H1 (cell line): ENCODE data around the gene STIM2. TPM values are rescaled to one million over a fixed set of nuclear protein-coding genes. Genes with fewer than 3 reads are reported as not detected.

ENCODE experiments used
- CTCF ChIA-PET: fragments of 300-600 bp; sonication (Branson Sonifier 250); formaldehyde crosslinking; loops from one replicate; lab custom pipeline; 2021; ENCODE audit not compliant: partially characterized antibody; lab: Charles Lee
- POLR2A ChIA-PET: fragments of 300-600 bp; sonication (Branson Sonifier 250); formaldehyde crosslinking; loops from one replicate; lab custom pipeline; 2021; ENCODE audit warnings: inconsistent platforms; ENCODE audit not compliant: partially characterized antibody; lab: Charles Lee
- DNase-seq, 2 experiments: peaks; one replicate each; pipeline versions ENCODE4 v3.0.0 to v3.0.0-alpha.2; 2010 to 2022; ENCODE audit warnings: low spot score in 2 of 2, low read depth in 1 of 2, mixed read lengths in 1 of 2
- FAIRE-seq: peaks from 2 replicates; lab custom pipeline; 2011; peaks lifted over from hg19 to GRCh38; lab: Jason Lieb, UNC
- H2AFZ ChIP-seq: 2 replicates; pipeline ENCODE4 v1.8.1; 2012; ENCODE audit warnings: low read length, inconsistent platforms
- H2AK5ac ChIP-seq: 2 replicates; pipeline ENCODE4 v1.6.1; 2013; ENCODE audit warnings: low read depth, low read length
- H2BK120ac ChIP-seq: replicated peaks from 2 replicates; pipeline ENCODE3; 2013; ENCODE audit warnings: low read depth, low read length, inconsistent platforms
- H2BK12ac ChIP-seq: 2 replicates; pipeline ENCODE4 v1.6.1; 2013; ENCODE audit warnings: low read depth, low read length
- H2BK15ac ChIP-seq: 2 replicates; pipeline ENCODE4 v1.6.1; 2013; ENCODE audit warnings: low read length
- H2BK20ac ChIP-seq: 2 replicates; pipeline ENCODE4 v1.6.1; 2013; ENCODE audit warnings: low read length
- H2BK5ac ChIP-seq: 2 replicates; pipeline ENCODE4 v1.6.1; 2013; ENCODE audit warnings: low read depth, low read length
- H3K14ac ChIP-seq: 2 replicates; pipeline ENCODE4 v1.6.1; 2013; ENCODE audit warnings: inconsistent platforms; ENCODE audit not compliant: insufficient read length
- H3K18ac ChIP-seq: 2 replicates; pipeline ENCODE4 v1.6.1; 2013; ENCODE audit warnings: low read length; ENCODE audit errors: extremely low read depth
- H3K23ac ChIP-seq: 2 replicates; pipeline ENCODE4 v1.6.1; 2013; ENCODE audit warnings: inconsistent platforms; ENCODE audit not compliant: insufficient read length
- H3K23me2 ChIP-seq: 2 replicates; pipeline ENCODE4 v1.6.1; 2013; ENCODE audit warnings: low read depth, low read length
- H3K27ac ChIP-seq: 2 replicates; pipeline ENCODE4 v1.6.1; 2011; ENCODE audit warnings: low read depth, low read length, inconsistent platforms
- H3K27me3 ChIP-seq, 4 experiments: replicated peaks in 1 of 4; 1 replicate in 1 of 4; 2 replicates in 3 of 4; pipeline versions ENCODE4 v1.6.1 to v1.8.1; 2011 to 2013; ENCODE audit warnings: low read length in 3 of 4, mild to moderate bottlenecking in 3 of 4, inconsistent platforms in 2 of 4, mixed read lengths in 2 of 4, moderate library complexity in 1 of 4; ENCODE audit not compliant: control insufficient read depth in 3 of 4, insufficient read depth in 3 of 4; ENCODE audit errors: extremely low read depth in 1 of 4
- H3K36me3 ChIP-seq, 4 experiments: 2 replicates each; pipeline versions ENCODE4 v1.6.1 to v1.8.1; 2011 to 2013; ENCODE audit warnings: mild to moderate bottlenecking in 4 of 4, low read length in 3 of 4, moderate library complexity in 2 of 4, control low read depth in 1 of 4, inconsistent platforms in 1 of 4; ENCODE audit not compliant: insufficient read depth in 4 of 4, control insufficient read depth in 2 of 4
- H3K4ac ChIP-seq: replicated peaks from 2 replicates; pipeline ENCODE3; 2013; ENCODE audit warnings: low read length, low read depth, mixed read lengths, inconsistent platforms; ENCODE audit not compliant: insufficient read length
- H3K4me1 ChIP-seq, 4 experiments: replicated peaks in 1 of 4; 1 replicate in 1 of 4; 2 replicates in 3 of 4; pipeline versions ENCODE4 v1.6.1 to v1.8.1; 2011 to 2013; ENCODE audit warnings: low read length in 3 of 4, inconsistent platforms in 2 of 4, mixed read lengths in 1 of 4; ENCODE audit not compliant: insufficient read depth in 4 of 4, control insufficient read depth in 3 of 4
- H3K4me2 ChIP-seq, 2 experiments: 2 replicates each; pipeline versions ENCODE4 v1.6.1 to v1.8.1; 2011 to 2013; ENCODE audit warnings: low read depth in 2 of 2, low read length in 2 of 2, control low read depth in 1 of 2, inconsistent platforms in 1 of 2, mild to moderate bottlenecking in 1 of 2; ENCODE audit not compliant: insufficient read depth in 1 of 2
- H3K4me3 ChIP-seq, 4 experiments: fragments of 200-600, 300-600 bp in 1 of 4; sonication (generic), shearing (Covaris generic), sonication (Bioruptor Twin) in 1 of 4; 2 replicates each; pipeline versions ENCODE4 v1.5.1 to v1.8.1; 2011 to 2016; ENCODE audit warnings: low read length in 4 of 4, low read depth in 3 of 4, control low read depth in 2 of 4, inconsistent platforms in 2 of 4, mild to moderate bottlenecking in 2 of 4, mixed read lengths in 1 of 4, moderate library complexity in 1 of 4; ENCODE audit not compliant: insufficient read depth in 2 of 4; ENCODE audit errors: extremely low read depth in 1 of 4
- H3K56ac ChIP-seq: replicated peaks from 2 replicates; pipeline ENCODE3; 2013; ENCODE audit warnings: low read depth, mild to moderate bottlenecking, mixed read lengths, low read length, inconsistent platforms; ENCODE audit not compliant: insufficient read length
- H3K79me1 ChIP-seq: 2 replicates; pipeline ENCODE4 v1.6.1; 2013; ENCODE audit warnings: low read depth, low read length, control low read depth
- H3K79me2 ChIP-seq, 2 experiments: 2 replicates each; pipeline versions ENCODE4 v1.6.1 to v1.8.1; 2012 to 2013; ENCODE audit warnings: low read length in 2 of 2, mild to moderate bottlenecking in 2 of 2, inconsistent platforms in 1 of 2; ENCODE audit not compliant: insufficient read depth in 2 of 2, control insufficient read depth in 1 of 2
- H3K9ac ChIP-seq, 4 experiments: replicated peaks in 1 of 4; 1 replicate in 1 of 4; 2 replicates in 3 of 4; pipeline versions ENCODE4 v1.6.1 to v1.8.1; 2011 to 2013; ENCODE audit warnings: low read depth in 3 of 4, low read length in 3 of 4, control low read depth in 2 of 4, mild to moderate bottlenecking in 2 of 4, moderate library complexity in 2 of 4, inconsistent platforms in 1 of 4; ENCODE audit errors: extremely low read depth in 1 of 4
- H3K9me3 ChIP-seq, 2 experiments: 2 replicates each; pipeline versions ENCODE4 v1.6.1 to v1.8.1; 2012 to 2013; ENCODE audit warnings: mild to moderate bottlenecking in 2 of 2, moderate library complexity in 2 of 2, control low read depth in 1 of 2, inconsistent platforms in 1 of 2, low read depth in 1 of 2, low read length in 1 of 2, mixed read lengths in 1 of 2; ENCODE audit not compliant: insufficient read depth in 2 of 2
- H4K20me1 ChIP-seq, 2 experiments: replicated peaks in 1 of 2; 2 replicates each; pipeline versions ENCODE3 to v1.8.1; 2011 to 2013; ENCODE audit warnings: inconsistent platforms in 2 of 2, low read length in 2 of 2, mild to moderate bottlenecking in 1 of 2; ENCODE audit not compliant: insufficient read depth in 2 of 2, control insufficient read depth in 1 of 2
- H4K5ac ChIP-seq: 2 replicates; pipeline ENCODE4 v1.6.1; 2013; ENCODE audit warnings: low read length, low read depth, mixed read lengths, inconsistent platforms; ENCODE audit not compliant: insufficient read length
- H4K8ac ChIP-seq: 2 replicates; pipeline ENCODE4 v1.8.0; 2013; ENCODE audit warnings: mild to moderate bottlenecking, moderate library complexity, low read length, inconsistent platforms; ENCODE audit not compliant: insufficient read depth; ENCODE audit errors: extremely low read depth
- H4K91ac ChIP-seq: replicated peaks from 2 replicates; pipeline ENCODE3; 2013; ENCODE audit warnings: low read length, mixed read lengths, inconsistent platforms; ENCODE audit not compliant: insufficient read length
- CREB1 ChIP-seq: IDR thresholded peaks from 2 replicates; pipeline ENCODE4 v1.6.1; 2012; ENCODE audit warnings: inconsistent platforms
- RXRA ChIP-seq: IDR thresholded peaks from 2 replicates; pipeline ENCODE4 v1.6.1; 2011; ENCODE audit warnings: low read depth, mild to moderate bottlenecking, low read length, moderate library complexity; ENCODE audit not compliant: insufficient read depth
- SIX5 ChIP-seq: IDR thresholded peaks from 2 replicates; pipeline ENCODE4 v1.6.1; 2011; ENCODE audit warnings: mild to moderate bottlenecking, low read depth, low read length
- TAF7 ChIP-seq: optimal IDR thresholded peaks from 2 replicates; pipeline ENCODE3; 2011; ENCODE audit warnings: low read depth, mild to moderate bottlenecking, inconsistent platforms, low read length, moderate library complexity, borderline replicate concordance
- WGBS, 2 experiments: shearing (Covaris generic) in 1 of 2; methylation state at CpG; one replicate each; pipeline versions ENCODE4 v1.1.6 to v1.1.7; 2013 to 2015; ENCODE audit warnings: low lambda C conversion rate in 2 of 2, mixed read lengths in 2 of 2, inconsistent platforms in 1 of 2, low coverage in 1 of 2, missing lambda C conversion rate in 1 of 2; ENCODE audit not compliant: insufficient replicate concordance in 2 of 2, insufficient coverage in 1 of 2, insufficient read length in 1 of 2; ENCODE audit errors: extremely low coverage in 1 of 2, missing lambda C conversion rate in 1 of 2; 5-methylcytosine and 5-hydroxymethylcytosine counted together
- polyA plus RNA-seq, 7 experiments: library from polyadenylated mRNA; depleted of rRNA in 3 of 7; stranded (reverse) in 5 of 7; unstranded in 2 of 7; fragments of >200 nt in 5 of 7; fragments of 200-250 nt in 2 of 7; gene quantifications; 1 replicate in 5 of 7; 2 replicates in 1 of 7; 4 replicates in 1 of 7; pipeline versions ENCODE4 v1.2.1 to v1.2.3, GENCODE V29; 2011 to 2013; ENCODE audit warnings: missing spikeins in 2 of 7, mixed read lengths in 2 of 7
- total RNA-seq: library from RNA; stranded (reverse); fragmentation: NEBNext Ultra II Directional; extraction: Animal tissue kit (Norgen Biotek cat#: 25700); gene quantifications from 2 replicates; pipeline ENCODE4 v1.2.1, GENCODE V29; 2021

STIM2 gene
- total and polyA plus RNA-seq, 2 of the 8 experiments (the other 6 are each of a cell fraction or from before 2014, with no cell fraction given), result 22.9 to 23.0 TPM

GRCh38 chr4:26938516-26938915 lies 77.9 kb downstream of the STIM2 start:
- Histone ChIP-seq H2BK120ac (no peak overlapping the region), H3K14ac (no peak overlapping the region), H4K91ac (no peak overlapping the region), H4K8ac (no peak overlapping the region), H3K79me2 (no peaks in the 10 kb centered on the region), H2BK20ac (no peak overlapping the region), H3K27me3 (no peaks in the 10 kb centered on the region), H3K23ac (no peak overlapping the region), H3K9me3 (no peaks in the 10 kb centered on the region), H2BK5ac (no peak overlapping the region), H3K9ac (no peak overlapping the region), H2AK5ac (no peak overlapping the region), H2BK12ac (no peak overlapping the region), H3K4me2 (no peak overlapping the region), H3K27ac (no peak overlapping the region), H4K5ac (no peak overlapping the region), H3K4me1 (peaks cover 0 to 7% (median 1%) of the 10 kb centered on the region in 4 experiments; a peak in 2 of 7 replicates), H3K36me3 (no peaks in the 10 kb centered on the region), H3K4me3 (no peak overlapping the region), H2AFZ (no peak overlapping the region), H3K4ac (no peak overlapping the region), H2BK15ac (no peak overlapping the region), H4K20me1 (peaks cover 0 to 2% of the 10 kb centered on the region in 2 experiments), H3K79me1 (no peaks in the 10 kb centered on the region), H3K56ac (no peak overlapping the region), H3K18ac (no peak overlapping the region), H3K23me2 (no peaks in the 10 kb centered on the region)
- ChIA-PET POLR2A (no interaction called here), CTCF (interaction anchor here (0.6 kb wide), 1 partner anchor 1874 kb away, joined by 3 read pairs; no protein-coding TSS in a partner anchor)
- no peak for TF ChIP-seq SIX5
- TF ChIP-seq CREB1, result no peak
- TF ChIP-seq TAF7, result no peak
- TF ChIP-seq RXRA, result no peak
- WGBS, 2 experiments, result 91% methylated on average over 2 of the region's 2 CpGs; no CpG with 5 or more reads in 1 of the 2 experiments
- DNase-seq (no peak), FAIRE-seq (no peak)
